H9 (cell line): ENCODE measurements around the gene PTPRJ. TPM values are rescaled to one million over a fixed set of nuclear protein-coding genes. Genes with fewer than 3 reads are reported as not detected.

Source experiments
- DNase-seq: peaks from one replicate; pipeline ENCODE4 v3.0.0-alpha.2; 2017
- H2AFZ ChIP-seq: one replicate; pipeline ENCODE4 v1.6.1; 2013; ENCODE audit warnings: mild to moderate bottlenecking, low read length, control low read depth, moderate library complexity
- H2AK5ac ChIP-seq: 2 replicates; pipeline ENCODE4 v1.6.1; 2013; ENCODE audit warnings: low read length, control low read depth, mixed read lengths; ENCODE audit not compliant: insufficient read length
- H2BK120ac ChIP-seq: one replicate; pipeline ENCODE4 v1.6.1; 2013; ENCODE audit warnings: low read depth, mild to moderate bottlenecking, low read length, control low read depth, inconsistent platforms; ENCODE audit not compliant: poor library complexity, severe bottlenecking
- H2BK12ac ChIP-seq: 2 replicates; pipeline ENCODE4 v1.6.1; 2013; ENCODE audit warnings: low read length, control low read depth, mixed read lengths, low read depth; ENCODE audit not compliant: insufficient read length
- H2BK15ac ChIP-seq: 2 replicates; pipeline ENCODE4 v1.6.1; 2013; ENCODE audit warnings: low read depth, low read length, control low read depth
- H2BK20ac ChIP-seq: one replicate; pipeline ENCODE4 v1.6.1; 2013; ENCODE audit warnings: low read depth, mild to moderate bottlenecking, low read length, control low read depth, inconsistent platforms; ENCODE audit not compliant: poor library complexity, severe bottlenecking
- H2BK5ac ChIP-seq: 2 replicates; pipeline ENCODE4 v1.6.1; 2013; ENCODE audit warnings: low read length, control low read depth, mixed read lengths; ENCODE audit not compliant: insufficient read length
- H3K14ac ChIP-seq: 2 replicates; pipeline ENCODE4 v1.6.1; 2013; ENCODE audit warnings: low read length, control low read depth; ENCODE audit not compliant: insufficient read depth
- H3K18ac ChIP-seq: 2 replicates; pipeline ENCODE4 v1.6.1; 2013; ENCODE audit warnings: low read depth, mild to moderate bottlenecking, mixed read lengths, low read length, control low read depth; ENCODE audit not compliant: insufficient read length
- H3K23ac ChIP-seq: 2 replicates; pipeline ENCODE4 v1.6.1; 2013; ENCODE audit warnings: low read length, control low read depth, mixed read lengths, low read depth; ENCODE audit not compliant: insufficient read length
- H3K23me2 ChIP-seq: 2 replicates; pipeline ENCODE4 v1.6.1; 2013; ENCODE audit warnings: low read depth, mild to moderate bottlenecking, mixed read lengths, low read length, control low read depth; ENCODE audit not compliant: insufficient read length, poor library complexity, severe bottlenecking
- H3K27ac ChIP-seq: 2 replicates; pipeline ENCODE4 v1.5.1; 2013; ENCODE audit warnings: low read length, control low read depth, mixed read lengths, low read depth; ENCODE audit not compliant: insufficient read length
- H3K27me3 ChIP-seq: 2 replicates; pipeline ENCODE4 v1.6.1; 2013; ENCODE audit warnings: low read length, control low read depth, inconsistent platforms; ENCODE audit not compliant: insufficient read depth
- H3K4ac ChIP-seq: 2 replicates; pipeline ENCODE4 v1.6.1; 2013; ENCODE audit warnings: low read depth, mild to moderate bottlenecking, control low read depth, inconsistent platforms, low read length, moderate library complexity
- H3K4me1 ChIP-seq: 2 replicates; pipeline ENCODE4 v1.6.1; 2013; ENCODE audit warnings: low read length, control low read depth, inconsistent platforms; ENCODE audit not compliant: insufficient read depth
- H3K4me2 ChIP-seq: 2 replicates; pipeline ENCODE4 v1.6.1; 2013; ENCODE audit warnings: low read length, control low read depth, mixed read lengths; ENCODE audit not compliant: insufficient read length, insufficient read depth
- H3K56ac ChIP-seq: 2 replicates; pipeline ENCODE4 v1.6.1; 2013; ENCODE audit warnings: low read depth, mild to moderate bottlenecking, mixed read lengths, low read length, control low read depth; ENCODE audit not compliant: insufficient read length
- H3K79me1 ChIP-seq: 2 replicates; pipeline ENCODE4 v1.6.1; 2013; ENCODE audit warnings: low read depth, mild to moderate bottlenecking, moderate library complexity, low read length, control low read depth, inconsistent platforms; ENCODE audit not compliant: insufficient read depth, poor library complexity, severe bottlenecking
- H3K79me2 ChIP-seq: 2 replicates; pipeline ENCODE4 v1.6.1; 2013; ENCODE audit warnings: low read length, control low read depth, inconsistent platforms; ENCODE audit not compliant: insufficient read depth
- H3K9ac ChIP-seq: 2 replicates; pipeline ENCODE4 v1.6.1; 2013; ENCODE audit warnings: low read length, control low read depth, mixed read lengths; ENCODE audit not compliant: insufficient read length; ENCODE audit errors: extremely low read depth
- H3K9me3 ChIP-seq: one replicate; pipeline ENCODE4 v1.6.1; 2013; ENCODE audit warnings: low read depth, low read length, inconsistent platforms; ENCODE audit not compliant: control insufficient read depth
- H3T11ph ChIP-seq: one replicate; pipeline ENCODE4 v1.6.1; 2013; ENCODE audit warnings: mild to moderate bottlenecking, low read length, control low read depth, inconsistent platforms
- H4K20me1 ChIP-seq: one replicate; pipeline ENCODE4 v1.6.1; 2013; ENCODE audit not compliant: control insufficient read depth, insufficient read length, insufficient read depth
- H4K5ac ChIP-seq: 2 replicates; pipeline ENCODE4 v1.6.1; 2013; ENCODE audit warnings: low read depth, mild to moderate bottlenecking, mixed read lengths, low read length, control low read depth; ENCODE audit not compliant: insufficient read length
- H4K8ac ChIP-seq: replicated peaks from 2 replicates; pipeline ENCODE4 v1.6.1; 2013; ENCODE audit warnings: low read length, control low read depth, mixed read lengths, low read depth; ENCODE audit not compliant: insufficient read length
- H4K91ac ChIP-seq: 2 replicates; pipeline ENCODE4 v1.6.1; 2013; ENCODE audit warnings: low read depth, mild to moderate bottlenecking, moderate library complexity, mixed read lengths, low read length, control low read depth; ENCODE audit not compliant: insufficient read length
- H3K27ac Mint-ChIP-seq, 3 experiments: 2 replicates in 2 of 3; 3 replicates in 1 of 3; pipeline ENCODE4 v1.8.0; 2020 to 2021; ENCODE audit warnings: mixed read lengths in 3 of 3, mild to moderate bottlenecking in 1 of 3, moderate library complexity in 1 of 3
- H3K27me3 Mint-ChIP-seq: 2 replicates; pipeline ENCODE4 v1.8.0; 2021; ENCODE audit warnings: low read depth, mild to moderate bottlenecking, moderate library complexity, mixed read lengths
- H3K36me3 Mint-ChIP-seq, 3 experiments: 2 replicates in 2 of 3; 3 replicates in 1 of 3; pipeline ENCODE4 v1.8.0; 2020 to 2021; ENCODE audit warnings: low read depth in 3 of 3, mixed read lengths in 3 of 3; ENCODE audit not compliant: insufficient read depth in 1 of 3
- H3K4me1 Mint-ChIP-seq, 2 experiments: 2 replicates each; pipeline ENCODE4 v1.8.0; 2020; ENCODE audit warnings: mixed read lengths in 2 of 2
- H3K4me3 Mint-ChIP-seq, 2 experiments: 2 replicates in 1 of 2; 3 replicates in 1 of 2; pipeline ENCODE4 v1.8.0; 2020 to 2021; ENCODE audit warnings: mild to moderate bottlenecking in 2 of 2, mixed read lengths in 2 of 2, moderate library complexity in 1 of 2
- H3K9me3 Mint-ChIP-seq, 2 experiments: 2 replicates in 1 of 2; 3 replicates in 1 of 2; pipeline ENCODE4 v1.8.0; 2020; ENCODE audit warnings: mild to moderate bottlenecking in 2 of 2, mixed read lengths in 2 of 2, moderate library complexity in 1 of 2
- WGBS: extraction: QIAGEN DNeasy Blood & Tissue Kit; methylation state at CpG from one replicate; pipeline ENCODE4 v1.1.7; 2013; ENCODE audit warnings: missing lambda C conversion rate, low lambda C conversion rate, mixed read lengths; ENCODE audit not compliant: insufficient read length; ENCODE audit errors: extremely low coverage; 5-methylcytosine and 5-hydroxymethylcytosine counted together
- total RNA-seq: library from RNA; stranded (reverse); gene quantifications from 2 replicates; pipeline ENCODE4 v1.2.1, GENCODE V29; 2021
- TF ChIP-seq, protein P1 (sequence below): fragments of 200-600 bp; sonication (generic); conservative IDR thresholded peaks from 3 replicates; pipeline ENCODE4 v1.8.0; 2021; ENCODE audit warnings: antibody characterized with exemption, mild to moderate bottlenecking

Gene PTPRJ
- total RNA-seq, 1 experiment from 2014 or later: 10.6 TPM

DNA sequence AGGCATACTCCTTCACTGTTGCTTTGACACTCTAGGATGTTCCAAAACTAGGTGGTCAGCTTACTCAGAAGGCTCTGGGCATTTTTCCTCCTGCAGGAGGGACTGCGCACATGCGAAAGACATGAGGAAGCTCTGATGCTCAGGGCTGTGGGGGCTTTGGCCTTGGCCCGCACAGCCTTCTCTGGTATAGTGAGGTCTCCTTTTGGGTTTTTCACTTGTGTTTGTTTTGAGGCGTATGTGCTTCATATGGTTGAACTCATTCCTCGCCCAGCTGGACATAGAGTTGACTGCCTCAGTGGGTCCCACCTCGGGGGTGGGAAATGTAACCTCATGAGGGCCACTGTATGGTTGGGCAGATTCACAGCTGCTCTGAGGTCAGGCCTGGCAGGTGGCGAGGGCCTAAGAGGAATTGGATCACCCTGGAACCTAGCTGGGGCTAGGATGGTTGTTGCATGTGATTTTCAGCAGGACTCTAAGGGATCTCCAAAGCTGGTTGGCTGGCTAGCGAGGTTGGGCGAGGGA lies 63.7 kb downstream of the PTPRJ start:
- Histone ChIP-seq H4K8ac (no peak overlapping the region), H3K23me2 (no peaks in the 10 kb centered on the region), H4K5ac (no peak overlapping the region), H2BK120ac (no peak overlapping the region), H3K4me2 (no peak overlapping the region), H3K23ac (no peak overlapping the region), H3T11ph (no peak overlapping the region), H3K56ac (no peak overlapping the region), H3K14ac (no peak overlapping the region), H3K27ac (no peak overlapping the region), H3K18ac (no peak overlapping the region), H3K9ac (no peak overlapping the region), H4K20me1 (no peaks in the 10 kb centered on the region), H2AK5ac (no peak overlapping the region), H3K79me2 (no peaks in the 10 kb centered on the region), H3K4ac (no peak overlapping the region), H2BK5ac (no peak overlapping the region), H3K4me1 (no peaks in the 10 kb centered on the region; the same call in 1 of the 2 replicates), H3K79me1 (no peaks in the 10 kb centered on the region), H3K27me3 (no peaks in the 10 kb centered on the region), H3K9me3 (no peaks in the 10 kb centered on the region), H2BK15ac (no peak overlapping the region), H4K91ac (no peak overlapping the region), H2AFZ (no peak overlapping the region), H2BK20ac (no peak overlapping the region), H2BK12ac (no peak overlapping the region)
- Mint-ChIP-seq H3K27me3 (no peaks in the 10 kb centered on the region), H3K36me3 (no peaks in the 10 kb centered on the region), H3K4me3 (no peak overlapping the region; a peak in 1 of 5 replicates), H3K9me3 (no peaks in the 10 kb centered on the region), H3K4me1 (peaks cover 24 to 31% of the 10 kb centered on the region in 2 experiments), H3K27ac (peak overlapping the region in 2 of 3 experiments; percentile 40 to 78; a peak in 4 of 7 replicates)
- DNase-seq: no peak
- no CpG with 5 or more reads among the region's 9 CpGs for WGBS
- TF ChIP-seq, protein P1, sequence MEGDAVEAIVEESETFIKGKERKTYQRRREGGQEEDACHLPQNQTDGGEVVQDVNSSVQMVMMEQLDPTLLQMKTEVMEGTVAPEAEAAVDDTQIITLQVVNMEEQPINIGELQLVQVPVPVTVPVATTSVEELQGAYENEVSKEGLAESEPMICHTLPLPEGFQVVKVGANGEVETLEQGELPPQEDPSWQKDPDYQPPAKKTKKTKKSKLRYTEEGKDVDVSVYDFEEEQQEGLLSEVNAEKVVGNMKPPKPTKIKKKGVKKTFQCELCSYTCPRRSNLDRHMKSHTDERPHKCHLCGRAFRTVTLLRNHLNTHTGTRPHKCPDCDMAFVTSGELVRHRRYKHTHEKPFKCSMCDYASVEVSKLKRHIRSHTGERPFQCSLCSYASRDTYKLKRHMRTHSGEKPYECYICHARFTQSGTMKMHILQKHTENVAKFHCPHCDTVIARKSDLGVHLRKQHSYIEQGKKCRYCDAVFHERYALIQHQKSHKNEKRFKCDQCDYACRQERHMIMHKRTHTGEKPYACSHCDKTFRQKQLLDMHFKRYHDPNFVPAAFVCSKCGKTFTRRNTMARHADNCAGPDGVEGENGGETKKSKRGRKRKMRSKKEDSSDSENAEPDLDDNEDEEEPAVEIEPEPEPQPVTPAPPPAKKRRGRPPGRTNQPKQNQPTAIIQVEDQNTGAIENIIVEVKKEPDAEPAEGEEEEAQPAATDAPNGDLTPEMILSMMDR: no peak
